Urinary bladder (tissue), 4 donors: Measurements from ENCODE around the gene NUDT17. TPM values are rescaled to one million over a fixed set of nuclear protein-coding genes. Genes with fewer than 3 reads are reported as not detected.
A peak's percentile ranks its signal among the peaks of the same experiment; 100 is the strongest.

Experiments used
- DNase-seq: peaks from one replicate; pipeline ENCODE4 v3.0.0-alpha.2; 2015; ENCODE audit errors: extremely low spot score
- H3K27ac ChIP-seq: one replicate; pipeline ENCODE4 v1.5.1; 2013; ENCODE audit warnings: low read depth, mild to moderate bottlenecking, moderate library complexity
- H3K36me3 ChIP-seq: one replicate; pipeline ENCODE4 v1.6.1; 2013; ENCODE audit warnings: mild to moderate bottlenecking, moderate library complexity; ENCODE audit not compliant: insufficient read depth
- H3K4me1 ChIP-seq: one replicate; pipeline ENCODE4 v1.6.1; 2013; ENCODE audit warnings: mild to moderate bottlenecking, moderate library complexity; ENCODE audit not compliant: insufficient read depth
- H3K4me3 ChIP-seq: one replicate; pipeline ENCODE4 v1.5.1; 2013; ENCODE audit warnings: low read depth, low read length
- WGBS: extraction: QIAGEN DNeasy Blood & Tissue Kit; methylation state at CpG from one replicate; pipeline ENCODE4 v1.1.7; 2013; 5-methylcytosine and 5-hydroxymethylcytosine counted together
- polyA plus RNA-seq: library from polyadenylated mRNA; stranded (reverse); fragments of 200-250 nt; gene quantifications from one replicate; pipeline ENCODE4 v1.2.3, GENCODE V29; 2013
- total RNA-seq: library from RNA; depleted of rRNA; stranded (reverse); fragments of >200 nt; gene quantifications from one replicate; pipeline ENCODE4 v1.2.3, GENCODE V29; 2014
- donor health status: healthy with polysubstance abuse.
- donor health status: healthy.

The NUDT17 gene
- total and polyA plus RNA-seq, 2 donors = 5.0 to 5.9 TPM

DNA sequence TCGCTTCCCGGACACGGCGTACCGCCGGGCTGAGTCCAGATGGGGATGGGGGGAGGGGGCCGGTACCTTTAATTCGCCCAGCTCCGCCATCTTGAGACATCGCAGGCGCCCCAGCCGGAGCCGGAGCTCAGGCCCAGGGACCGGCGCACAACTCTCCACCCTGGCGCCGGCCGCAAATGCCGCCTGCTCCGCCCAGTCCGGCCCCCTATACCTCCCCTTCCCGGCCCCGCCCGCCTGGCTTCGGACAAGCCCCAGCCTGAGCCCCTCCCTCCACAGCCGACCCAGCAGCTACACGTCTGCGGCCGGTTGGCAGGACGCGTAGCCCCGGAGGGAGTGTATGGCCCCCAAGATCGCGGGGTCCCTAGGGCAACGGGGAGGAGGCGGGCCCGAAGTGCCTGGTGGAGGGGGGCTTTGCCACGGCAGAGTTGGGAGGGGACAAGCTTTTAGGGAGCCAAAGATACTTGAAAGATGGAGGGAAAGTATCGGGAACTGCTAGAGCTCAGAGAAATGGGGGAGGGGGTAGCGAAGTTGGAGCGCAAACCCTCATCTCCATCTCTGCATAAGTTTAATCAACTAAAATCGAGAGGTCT lies 13.6 kb downstream of the NUDT17 start, which contains the start of gene PIAS3:
PIAS3 (minus strand) TSS at position 181 of the 590 bp plus-strand sequence; CDS start at position 90, 91 bp downstream.
- under 1% methylated on average over 42 of the region's 42 CpGs for WGBS
- peaks cover 1% of the 10 kb centered on the region for H3K4me1 ChIP-seq
- H3K4me3 ChIP-seq = peak within 1 kb of the TSS; percentile 83
- H3K27ac ChIP-seq = peak within 1 kb of the TSS; percentile 94
- peaks cover 2% of the 10 kb centered on the region for H3K36me3 ChIP-seq
- DNase-seq = peak; percentile 86

DNA sequence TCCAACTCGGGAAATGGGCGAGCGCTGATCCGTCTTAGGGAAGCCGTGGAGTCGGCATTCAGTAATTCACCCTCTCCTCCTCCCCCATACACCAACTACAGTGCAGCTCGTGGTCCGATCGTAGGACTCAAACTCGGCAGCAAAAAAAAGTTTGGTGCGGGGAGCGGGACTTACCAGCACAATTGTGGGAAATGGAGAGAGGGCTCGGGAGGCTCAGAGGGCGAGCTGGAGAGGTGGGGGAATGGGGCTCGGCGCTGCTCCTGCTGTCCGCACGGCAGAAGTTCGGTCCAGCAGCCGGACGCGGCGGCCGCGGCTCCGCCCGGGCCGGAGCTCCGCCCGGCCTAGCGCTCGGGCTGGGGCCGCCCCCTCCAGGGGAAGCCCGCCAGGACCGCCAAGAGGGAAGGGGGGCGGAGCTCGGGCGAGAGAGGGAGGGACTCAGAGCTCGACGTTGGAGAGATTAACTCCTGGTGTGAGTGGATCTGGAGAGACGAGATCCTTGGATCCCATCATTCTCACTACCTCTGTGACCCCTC lies 14.1 kb downstream of the NUDT17 start:
- peaks cover 2% of the 10 kb centered on the region for H3K36me3 ChIP-seq
- H3K4me3 ChIP-seq = peak overlapping the region; percentile 83
- H3K4me1 ChIP-seq = peaks cover 1% of the 10 kb centered on the region
- DNase-seq = peak; percentile 77
- under 1% methylated on average over 41 of the region's 41 CpGs for WGBS
- H3K27ac ChIP-seq = peak overlapping the region; percentile 94

DNA sequence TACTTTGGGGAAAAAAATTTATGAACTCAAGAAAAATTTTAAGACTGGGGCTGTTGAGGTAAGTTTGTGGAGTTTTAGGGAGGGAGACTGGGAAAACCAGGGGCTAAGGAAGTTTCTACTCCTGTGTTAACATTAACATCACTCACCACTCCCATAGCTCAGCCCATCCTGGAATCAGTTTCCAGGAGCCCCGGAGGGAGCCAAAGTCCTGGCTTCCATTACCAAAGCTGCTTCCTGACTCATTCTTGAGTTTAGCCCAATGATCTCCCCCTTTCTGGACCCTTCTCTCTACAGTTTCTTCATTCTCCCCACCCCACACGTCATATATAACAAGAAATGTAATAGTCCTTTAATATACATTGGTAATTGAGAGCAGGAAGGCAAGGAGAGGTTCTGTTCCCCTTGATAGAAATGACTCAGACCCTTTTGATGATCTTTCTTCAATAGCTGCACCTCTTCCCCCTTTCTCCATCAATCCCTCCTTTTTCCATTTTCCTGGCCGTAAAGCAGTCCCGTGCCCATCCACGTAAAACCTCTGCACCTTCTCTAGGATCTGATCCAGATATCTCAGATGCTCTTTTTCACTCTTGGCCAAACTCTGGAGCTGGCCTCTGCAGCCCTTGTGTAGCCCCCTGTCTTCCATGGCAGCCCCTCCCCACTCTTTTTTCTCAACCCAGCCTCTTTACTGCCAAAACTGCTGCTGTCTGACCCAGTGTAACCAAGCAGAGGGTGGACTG lies 18.0 kb downstream of the NUDT17 start:
- no peak overlapping the region for H3K27ac ChIP-seq
- WGBS = 56% methylated on average over 5 of the region's 5 CpGs
- H3K36me3 ChIP-seq = no peaks in the 10 kb centered on the region

DNA sequence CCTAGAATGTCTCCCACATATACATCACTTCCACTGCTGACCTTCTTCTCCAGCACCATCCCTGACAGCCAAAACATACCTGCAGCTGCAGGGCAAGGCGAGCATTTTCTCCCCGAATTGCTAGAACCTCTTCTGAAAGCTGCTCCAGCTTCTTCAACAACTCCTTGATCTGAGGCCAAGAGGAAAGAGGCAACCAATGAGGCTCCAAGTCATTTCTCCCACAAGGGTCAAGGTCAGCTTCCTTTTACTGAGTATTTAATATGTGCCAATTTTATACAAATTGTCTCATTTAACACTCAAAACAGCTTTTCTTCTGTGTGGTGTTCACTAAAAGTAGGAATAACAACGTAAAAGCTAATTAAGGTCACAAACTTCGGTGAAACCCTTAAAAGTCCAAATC lies 22.8 kb downstream of the NUDT17 start:
- DNase-seq = no peak
- no peaks in the 10 kb centered on the region for H3K4me1 ChIP-seq
- no peaks in the 10 kb centered on the region for H3K36me3 ChIP-seq
- no peak overlapping the region for H3K4me3 ChIP-seq
- WGBS = 85% methylated on average over 4 of the region's 4 CpGs
- H3K27ac ChIP-seq = no peak overlapping the region

More for the DNA sequence above, 18.0 kb downstream of the NUDT17 start:
- peaks cover 1% of the 10 kb centered on the region for H3K4me1 ChIP-seq
- no peak for DNase-seq
- H3K4me3 ChIP-seq = no peak overlapping the region

DNA sequence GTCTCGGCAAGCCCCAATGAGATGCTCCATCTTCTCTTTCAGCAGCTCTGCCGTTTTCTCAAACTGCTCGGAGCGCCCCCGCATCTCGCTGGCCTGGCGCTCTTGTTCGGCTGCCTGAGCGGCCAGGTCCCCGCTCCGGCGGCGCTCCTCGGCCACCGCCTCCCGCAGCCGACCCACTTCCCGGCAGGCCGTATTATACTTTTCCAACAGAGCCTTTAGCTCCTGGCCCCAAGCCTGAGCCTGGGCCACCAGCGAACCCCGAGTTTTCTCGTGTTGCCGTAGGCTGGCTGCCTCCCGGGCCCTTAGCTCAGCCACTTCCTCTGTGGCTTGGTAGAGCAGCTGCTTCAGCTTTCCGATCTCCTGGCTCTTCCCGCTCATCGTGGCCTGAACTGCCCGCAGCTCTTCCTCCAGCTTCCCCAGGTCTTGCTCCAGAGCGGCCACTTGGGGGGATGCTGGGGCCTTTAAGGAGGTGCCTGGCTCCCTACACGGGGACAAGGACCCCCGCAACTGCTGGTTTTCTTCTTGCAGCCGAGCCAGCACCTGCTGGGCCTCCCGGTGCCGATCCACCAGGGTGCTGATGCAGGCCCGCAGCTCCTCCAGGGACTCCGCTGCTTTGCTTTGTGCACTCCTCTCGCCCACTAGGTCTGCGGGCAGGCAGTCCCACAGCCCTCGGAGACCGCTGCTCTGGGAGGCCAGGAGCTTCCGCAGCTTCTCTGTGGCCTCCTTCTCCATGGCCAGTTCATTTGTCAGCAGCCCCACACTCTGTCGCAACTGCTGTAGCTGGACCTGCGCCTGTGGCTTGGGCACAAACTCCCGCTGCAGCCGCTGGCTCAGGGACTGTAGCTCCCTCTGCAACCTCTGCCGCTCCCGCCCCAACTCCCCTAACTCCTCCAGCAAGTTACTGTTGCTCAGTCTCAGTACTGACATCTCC lies 26.8 kb downstream of the NUDT17 start:
- WGBS = 11% methylated on average over 47 of the region's 47 CpGs
- Histone ChIP-seq H3K4me1 (no peaks in the 10 kb centered on the region), H3K4me3 (peak overlapping the region; percentile 50), H3K27ac (peak overlapping the region; percentile 86), H3K36me3 (no peaks in the 10 kb centered on the region)
- no peak for DNase-seq

DNA sequence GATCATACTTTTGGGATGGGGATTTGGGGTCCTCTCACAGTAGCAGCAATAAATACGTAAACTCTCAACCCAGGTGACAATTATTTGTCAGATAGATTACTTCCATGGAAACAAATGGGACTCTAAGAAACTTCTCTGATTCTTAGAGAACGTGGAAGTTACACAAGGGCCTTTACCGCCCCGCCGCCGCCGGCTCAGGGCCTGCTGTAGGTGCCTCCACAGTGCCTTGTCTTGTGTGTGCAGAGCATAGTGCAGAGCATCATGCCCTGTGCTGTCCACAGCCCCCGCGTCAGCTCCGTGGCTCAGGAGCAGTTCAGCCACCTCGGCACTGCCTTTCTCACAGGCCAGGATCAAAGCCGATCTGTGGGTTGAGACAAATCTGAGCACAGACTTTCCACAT lies 29.2 kb downstream of the NUDT17 start:
- H3K4me1 ChIP-seq = no peaks in the 10 kb centered on the region
- DNase-seq = no peak
- H3K36me3 ChIP-seq = no peaks in the 10 kb centered on the region
- no peak overlapping the region for H3K27ac ChIP-seq
- WGBS = 94% methylated on average over 12 of the region's 12 CpGs
- no peak overlapping the region for H3K4me3 ChIP-seq

DNA sequence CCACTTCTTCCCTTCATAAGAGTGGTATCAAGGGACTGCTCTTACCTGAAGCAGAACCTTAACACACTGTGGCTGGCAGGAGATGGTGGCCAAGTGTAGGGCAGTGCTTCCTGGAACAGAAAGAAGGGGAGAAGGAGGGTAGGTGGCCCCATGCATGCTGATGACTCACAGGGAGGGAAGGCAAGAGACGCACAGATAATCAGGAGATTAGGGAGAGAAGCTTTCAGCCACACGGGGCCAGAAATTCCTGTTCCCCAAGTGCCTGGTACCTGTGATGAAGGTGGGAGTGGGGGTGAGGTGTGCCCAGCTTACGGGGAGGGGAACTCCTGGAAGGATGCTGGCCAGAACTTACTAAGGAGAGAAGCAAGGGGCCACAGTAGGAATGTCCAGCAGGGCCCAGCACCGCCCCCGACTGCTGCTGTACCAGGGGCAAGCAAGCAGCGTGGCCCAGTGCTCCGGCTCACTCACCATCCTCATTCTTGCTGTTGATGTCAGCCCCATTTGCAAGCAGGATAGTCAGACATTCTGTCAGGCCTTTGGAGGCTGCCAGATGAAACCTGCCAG lies 32.6 kb downstream of the NUDT17 start:
- H3K27ac ChIP-seq = no peak overlapping the region
- no peaks in the 10 kb centered on the region for H3K4me1 ChIP-seq
- whole genome bisulfite sequencing = 81% methylated on average over 7 of the region's 7 CpGs
- no peaks in the 10 kb centered on the region for H3K36me3 ChIP-seq
- no peak overlapping the region for H3K4me3 ChIP-seq
- no peak for DNase-seq

DNA sequence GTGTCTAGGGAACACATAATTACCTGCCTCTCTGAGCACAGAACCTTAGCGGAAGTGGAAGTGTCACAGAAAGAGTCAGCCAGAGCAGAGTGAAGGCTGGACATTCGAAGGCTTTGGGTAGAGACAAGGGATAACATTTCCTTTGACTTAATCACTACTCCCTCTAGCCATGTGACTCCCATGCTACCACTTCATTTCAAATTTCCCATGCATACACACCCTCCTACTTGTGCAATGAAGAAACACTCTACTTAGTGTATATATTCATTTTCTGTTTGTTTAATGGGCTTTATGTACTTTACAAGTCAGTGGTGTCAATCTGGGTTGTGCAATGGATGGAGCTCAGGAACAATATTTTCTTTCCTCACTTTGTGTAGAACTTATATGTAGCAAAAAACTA lies 33.3 kb downstream of the NUDT17 start:
- H3K36me3 ChIP-seq = no peaks in the 10 kb centered on the region
- H3K4me3 ChIP-seq = no peak overlapping the region
- WGBS = 80% methylated on average over 2 of the region's 2 CpGs
- no peaks in the 10 kb centered on the region for H3K4me1 ChIP-seq
- no peak overlapping the region for H3K27ac ChIP-seq
- DNase-seq = no peak

DNA sequence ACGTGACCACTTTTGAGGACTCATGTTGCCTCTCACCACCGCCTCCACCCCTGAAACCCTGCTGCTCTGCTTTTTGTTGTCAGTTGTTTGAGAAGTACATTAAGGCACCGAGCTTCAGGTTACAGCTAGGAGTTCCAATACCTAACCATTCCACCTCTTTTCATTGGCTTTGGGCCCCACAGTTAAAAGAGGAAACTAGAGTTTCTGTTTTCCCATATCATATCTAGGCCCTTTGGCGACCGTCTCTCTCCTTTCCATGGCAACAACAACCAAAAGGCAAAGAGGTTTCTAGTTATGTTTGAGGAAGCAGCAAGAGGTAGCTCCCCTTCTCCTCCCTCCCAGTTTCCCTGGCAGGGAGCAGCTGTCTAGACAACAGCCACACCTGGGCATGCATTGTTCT lies 34.3 kb downstream of the NUDT17 start:
- H3K27ac ChIP-seq = no peak overlapping the region
- 58% methylated on average over 5 of the region's 5 CpGs for WGBS
- no peak overlapping the region for H3K4me3 ChIP-seq

DNA sequence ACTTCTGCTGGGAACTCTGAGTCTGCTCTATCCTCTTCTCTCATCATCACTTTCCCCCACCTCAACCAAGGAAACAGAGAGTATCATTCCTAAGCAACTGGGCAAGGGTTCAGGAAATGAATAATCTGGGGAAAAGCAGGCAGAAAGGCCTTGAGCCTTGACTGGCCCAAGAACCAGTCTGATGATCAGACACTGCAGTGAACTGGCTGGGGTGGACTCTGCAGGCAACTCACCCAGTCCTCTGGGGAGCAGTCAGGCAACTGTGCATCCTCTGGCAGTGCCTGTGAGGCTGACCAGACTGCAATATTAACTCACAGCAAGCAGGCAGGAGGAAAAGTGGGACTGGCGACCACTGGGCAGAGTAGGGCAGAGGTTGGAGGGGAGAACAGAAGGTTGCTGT lies 39.2 kb downstream of the NUDT17 start:
- no peaks in the 10 kb centered on the region for H3K36me3 ChIP-seq
- H3K4me1 ChIP-seq = no peaks in the 10 kb centered on the region
- no peak overlapping the region for H3K27ac ChIP-seq
- no peak for DNase-seq
- no peak overlapping the region for H3K4me3 ChIP-seq
- 92% methylated on average over 1 of the region's 1 CpG for WGBS

More for the DNA sequence above, 34.3 kb downstream of the NUDT17 start:
- Histone ChIP-seq H3K4me1 (no peaks in the 10 kb centered on the region), H3K36me3 (no peaks in the 10 kb centered on the region)
- DNase-seq = no peak

DNA sequence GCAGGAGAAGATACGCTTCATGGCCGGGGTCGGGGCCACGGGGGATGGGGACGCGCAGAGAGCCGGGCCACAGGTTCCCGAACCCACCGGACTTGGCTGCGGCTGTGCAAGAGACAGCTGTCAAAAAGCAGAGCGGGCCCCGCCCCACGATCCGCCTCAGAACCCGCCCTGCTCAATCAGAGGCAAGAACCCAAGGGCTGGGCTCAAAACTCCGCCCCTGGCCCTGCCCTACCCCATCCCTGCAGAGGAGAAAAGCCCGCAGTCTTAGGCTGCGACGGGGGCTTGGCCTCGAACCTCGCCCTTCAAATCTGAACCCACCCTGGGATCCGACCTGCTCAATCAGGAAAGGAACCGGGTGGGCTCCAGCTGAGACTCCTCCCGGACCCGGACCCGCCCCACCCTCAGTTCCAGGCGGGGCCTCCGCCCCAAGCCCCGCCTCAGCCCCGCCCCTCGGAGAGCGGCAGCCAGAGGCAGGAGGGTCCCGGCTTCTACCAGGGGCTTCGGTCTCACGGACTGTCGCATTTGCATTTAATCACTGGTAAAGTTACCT lies 40.4 kb downstream of the NUDT17 start, which contains the start of gene ANKRD35:
ANKRD35 (minus strand) TSS at position 129 of the 550 bp plus-strand sequence; CDS start at position 21, 108 bp downstream.
- WGBS = 1% methylated on average over 36 of the region's 36 CpGs
- Histone ChIP-seq H3K4me3 (peak within 1 kb of the TSS; percentile 52), H3K36me3 (no peaks in the 10 kb centered on the region), H3K4me1 (no peaks in the 10 kb centered on the region), H3K27ac (no peak within 1 kb of the TSS)
- no peak for DNase-seq

DNA sequence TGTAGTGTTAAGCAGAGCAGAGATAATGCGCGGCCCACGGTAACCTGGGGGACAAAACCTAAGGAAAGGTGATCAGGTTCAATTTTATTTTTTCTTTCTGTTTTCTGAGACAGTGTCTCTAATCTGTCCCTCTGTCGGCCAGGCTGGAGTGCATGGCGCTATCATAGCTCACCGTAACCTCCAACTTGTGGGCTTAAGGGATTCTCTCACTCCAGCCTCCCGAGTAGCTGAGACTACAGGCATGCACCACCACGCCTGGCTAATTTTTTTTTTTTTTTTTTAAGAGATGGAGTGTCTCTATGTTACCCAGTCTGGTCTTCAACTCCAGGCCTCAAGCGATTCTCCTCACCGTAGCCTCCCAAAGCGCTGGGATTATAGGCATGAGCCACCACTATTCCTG lies 41.0 kb downstream of the NUDT17 start:
- H3K27ac ChIP-seq = no peak overlapping the region
- no peaks in the 10 kb centered on the region for H3K4me1 ChIP-seq
- 43% methylated on average over 11 of the region's 11 CpGs for WGBS
- peak overlapping the region; percentile 52 for H3K4me3 ChIP-seq
- no peaks in the 10 kb centered on the region for H3K36me3 ChIP-seq
- DNase-seq = no peak

DNA sequence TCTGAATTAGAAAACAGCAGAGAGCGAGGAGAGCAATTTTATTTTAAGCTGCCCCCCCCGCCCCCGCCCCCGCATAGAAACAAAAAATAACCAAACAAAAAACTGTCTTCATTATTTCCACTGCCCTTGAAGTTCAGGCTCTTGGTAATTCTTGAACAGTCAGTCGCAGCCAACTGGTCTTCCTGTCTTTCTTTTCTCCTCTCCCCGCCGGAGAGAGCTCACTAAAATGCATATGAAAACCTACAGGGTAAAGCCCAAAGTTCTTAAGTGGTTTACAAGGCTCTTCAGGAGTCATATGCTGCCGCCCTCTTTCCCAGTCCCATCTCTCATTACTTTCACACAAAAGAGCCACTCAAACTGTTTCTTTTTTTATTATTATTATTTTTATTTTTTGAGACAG lies 41.4 kb downstream of the NUDT17 start:
- Histone ChIP-seq H3K4me1 (no peaks in the 10 kb centered on the region), H3K27ac (no peak overlapping the region), H3K4me3 (no peak overlapping the region), H3K36me3 (no peaks in the 10 kb centered on the region)
- no peak for DNase-seq
- WGBS = 52% methylated on average over 8 of the region's 8 CpGs
